ENCODE measurements around the gene RNPEPL1. TPM values are rescaled to one million over a fixed set of nuclear protein-coding genes. Genes with fewer than 3 reads are reported as not detected.

The RNPEPL1 gene
- total and polyA plus RNA-seq, 2 donors: 14.3 to 109 TPM

GRCh38 chr2:240622531-240623235 lies 54.4 kb downstream of the RNPEPL1 start:
- DNase-seq (ENCODE audit: low read depth in 6 of 9, low spot score in 9 of 9): no peak
- H3K27ac ChIP-seq (ENCODE audit: low read depth in 1 of 2, low read length in 1 of 2): no peak overlapping the region
- WGBS: 12% methylated on average over 37 of the region's 37 CpGs

GRCh38 chr2:240623531-240624010 lies 55.3 kb downstream of the RNPEPL1 start:
- no peak for DNase-seq (ENCODE audit: low read depth in 6 of 9, low spot score in 9 of 9)
- no peak overlapping the region for H3K4me3 ChIP-seq (ENCODE audit: low read length in 2 of 2)
- H3K9me3 ChIP-seq (ENCODE audit: control insufficient read depth in 2 of 2, insufficient read depth in 1 of 2, low read length in 1 of 2): no peaks in the 10 kb centered on the region
- peaks cover 0 to 63% of the 10 kb centered on the region in 2 donors for H3K4me1 ChIP-seq (ENCODE audit: control insufficient read depth in 2 of 2, insufficient read depth in 2 of 2, low read length in 2 of 2)
- H3K27me3 ChIP-seq (ENCODE audit: control insufficient read depth in 2 of 2, insufficient read depth in 1 of 2, low read length in 1 of 2): no peaks in the 10 kb centered on the region
- 75% methylated on average over 10 of the region's 10 CpGs for WGBS
- no peaks in the 10 kb centered on the region for H3K36me3 ChIP-seq (ENCODE audit: control insufficient read depth in 2 of 2, insufficient read depth in 2 of 2, low read length in 1 of 2)
- no peak overlapping the region for H3K27ac ChIP-seq (ENCODE audit: low read depth in 1 of 2, low read length in 1 of 2)

More at GRCh38 chr2:240622531-240623235, 54.4 kb downstream of the RNPEPL1 start:
- H3K4me3 ChIP-seq (ENCODE audit: low read length in 2 of 2): no peak overlapping the region
- no peaks in the 10 kb centered on the region for H3K9me3 ChIP-seq (ENCODE audit: control insufficient read depth in 2 of 2, insufficient read depth in 1 of 2, low read length in 1 of 2)
- H3K27me3 ChIP-seq (ENCODE audit: control insufficient read depth in 2 of 2, insufficient read depth in 1 of 2, low read length in 1 of 2): no peaks in the 10 kb centered on the region
- H3K36me3 ChIP-seq (ENCODE audit: control insufficient read depth in 2 of 2, insufficient read depth in 2 of 2, low read length in 1 of 2): no peaks in the 10 kb centered on the region
- peaks cover 0 to 62% of the 10 kb centered on the region in 2 donors for H3K4me1 ChIP-seq (ENCODE audit: control insufficient read depth in 2 of 2, insufficient read depth in 2 of 2, low read length in 2 of 2)

GRCh38 chr2:240624011-240624949 lies 56.0 kb downstream of the RNPEPL1 start:
- WGBS: 66% methylated on average over 24 of the region's 24 CpGs
- Histone ChIP-seq H3K4me3 (ENCODE audit: low read length in 2 of 2) (no peak overlapping the region), H3K9me3 (ENCODE audit: control insufficient read depth in 2 of 2, insufficient read depth in 1 of 2, low read length in 1 of 2) (no peaks in the 10 kb centered on the region), H3K27me3 (ENCODE audit: control insufficient read depth in 2 of 2, insufficient read depth in 1 of 2, low read length in 1 of 2) (no peaks in the 10 kb centered on the region), H3K4me1 (ENCODE audit: control insufficient read depth in 2 of 2, insufficient read depth in 2 of 2, low read length in 2 of 2) (peaks cover 0 to 63% of the 10 kb centered on the region in 2 donors), H3K36me3 (ENCODE audit: control insufficient read depth in 2 of 2, insufficient read depth in 2 of 2, low read length in 1 of 2) (no peaks in the 10 kb centered on the region), H3K27ac (ENCODE audit: low read depth in 1 of 2, low read length in 1 of 2) (no peak overlapping the region)
- no peak for DNase-seq (ENCODE audit: low read depth in 6 of 9, low spot score in 9 of 9)

- peak within 1 kb of the TSS in 1 of 2 donors; percentile 24 for H3K27ac ChIP-seq (ENCODE audit: low read depth in 1 of 2, low read length in 1 of 2)
- no peaks in the 10 kb centered on the region for H3K9me3 ChIP-seq (ENCODE audit: control insufficient read depth in 2 of 2, insufficient read depth in 1 of 2, low read length in 1 of 2)
- H3K27me3 ChIP-seq (ENCODE audit: control insufficient read depth in 2 of 2, insufficient read depth in 1 of 2, low read length in 1 of 2): no peaks in the 10 kb centered on the region
- peaks cover 0 to 62% of the 10 kb centered on the region in 2 donors for H3K4me1 ChIP-seq (ENCODE audit: control insufficient read depth in 2 of 2, insufficient read depth in 2 of 2, low read length in 2 of 2)
- no peaks in the 10 kb centered on the region for H3K36me3 ChIP-seq (ENCODE audit: control insufficient read depth in 2 of 2, insufficient read depth in 2 of 2, low read length in 1 of 2)
- DNase-seq (ENCODE audit: low read depth in 6 of 9, low spot score in 9 of 9): peak in 3 of 9 donors; percentile 19 to 51 (median 38)
- no peak within 1 kb of the TSS for H3K4me3 ChIP-seq (ENCODE audit: low read length in 2 of 2)
- 23% methylated on average over 23 of the region's 23 CpGs for WGBS
Observed at GRCh38 chr2:240624950-240625621, 56.8 kb downstream of the RNPEPL1 start, which contains the start of gene GPR35. TSS of gene GPR35 (plus strand) at chr2:240625480. CDS start at chr2:240629953, 4,473 bp downstream.

GRCh38 chr2:240626531-240627300 lies 58.4 kb downstream of the RNPEPL1 start:
- WGBS: 47% methylated on average over 21 of the region's 21 CpGs
- Histone ChIP-seq H3K4me3 (ENCODE audit: low read length in 2 of 2) (no peak overlapping the region), H3K27ac (ENCODE audit: low read depth in 1 of 2, low read length in 1 of 2) (peak overlapping the region in 1 of 2 donors; percentile 4)

GRCh38 chr2:240627736-240628506 lies 59.6 kb downstream of the RNPEPL1 start:
- DNase-seq (ENCODE audit: low read depth in 6 of 9, low spot score in 9 of 9): no peak
- H3K27ac ChIP-seq (ENCODE audit: low read depth in 1 of 2, low read length in 1 of 2): no peak overlapping the region
- 95% methylated on average over 17 of the region's 17 CpGs for WGBS

More at GRCh38 chr2:240626531-240627300, 58.4 kb downstream of the RNPEPL1 start:
- H3K36me3 ChIP-seq (ENCODE audit: control insufficient read depth in 2 of 2, insufficient read depth in 2 of 2, low read length in 1 of 2): no peaks in the 10 kb centered on the region
- H3K4me1 ChIP-seq (ENCODE audit: control insufficient read depth in 2 of 2, insufficient read depth in 2 of 2, low read length in 2 of 2): peaks cover 0 to 47% of the 10 kb centered on the region in 2 donors
- H3K9me3 ChIP-seq (ENCODE audit: control insufficient read depth in 2 of 2, insufficient read depth in 1 of 2, low read length in 1 of 2): peaks cover 0 to 3% of the 10 kb centered on the region in 2 donors
- DNase-seq (ENCODE audit: low read depth in 6 of 9, low spot score in 9 of 9): peak in 4 of 9 donors; percentile 15 to 53 (median 36)
- no peaks in the 10 kb centered on the region for H3K27me3 ChIP-seq (ENCODE audit: control insufficient read depth in 2 of 2, insufficient read depth in 1 of 2, low read length in 1 of 2)

GRCh38 chr2:240628507-240628807 lies 60.2 kb downstream of the RNPEPL1 start:
- peaks cover 0 to 32% of the 10 kb centered on the region in 2 donors for H3K4me1 ChIP-seq (ENCODE audit: control insufficient read depth in 2 of 2, insufficient read depth in 2 of 2, low read length in 2 of 2)
- no peaks in the 10 kb centered on the region for H3K36me3 ChIP-seq (ENCODE audit: control insufficient read depth in 2 of 2, insufficient read depth in 2 of 2, low read length in 1 of 2)
- WGBS: 95% methylated on average over 7 of the region's 7 CpGs
- H3K9me3 ChIP-seq (ENCODE audit: control insufficient read depth in 2 of 2, insufficient read depth in 1 of 2, low read length in 1 of 2): peaks cover 0 to 13% of the 10 kb centered on the region in 2 donors
- H3K4me3 ChIP-seq (ENCODE audit: low read length in 2 of 2): no peak overlapping the region
- no peaks in the 10 kb centered on the region for H3K27me3 ChIP-seq (ENCODE audit: control insufficient read depth in 2 of 2, insufficient read depth in 1 of 2, low read length in 1 of 2)
- no peak overlapping the region for H3K27ac ChIP-seq (ENCODE audit: low read depth in 1 of 2, low read length in 1 of 2)
- no peak for DNase-seq (ENCODE audit: low read depth in 6 of 9, low spot score in 9 of 9)

More at GRCh38 chr2:240627736-240628506, 59.6 kb downstream of the RNPEPL1 start:
- Histone ChIP-seq H3K27me3 (ENCODE audit: control insufficient read depth in 2 of 2, insufficient read depth in 1 of 2, low read length in 1 of 2) (no peaks in the 10 kb centered on the region), H3K36me3 (ENCODE audit: control insufficient read depth in 2 of 2, insufficient read depth in 2 of 2, low read length in 1 of 2) (no peaks in the 10 kb centered on the region), H3K4me3 (ENCODE audit: low read length in 2 of 2) (no peak overlapping the region), H3K4me1 (ENCODE audit: control insufficient read depth in 2 of 2, insufficient read depth in 2 of 2, low read length in 2 of 2) (peaks cover 0 to 35% of the 10 kb centered on the region in 2 donors), H3K9me3 (ENCODE audit: control insufficient read depth in 2 of 2, insufficient read depth in 1 of 2, low read length in 1 of 2) (peaks cover 0 to 13% of the 10 kb centered on the region in 2 donors)

All from thymus (tissue), 11 donors.